Adipose tissue (tissue), 3 donors: Measurements from ENCODE around the gene ATP8B1. TPM values are rescaled to one million over a fixed set of nuclear protein-coding genes. Genes with fewer than 3 reads are reported as not detected.

Source experiments
- H3K27ac ChIP-seq: one replicate; pipeline ENCODE4 v1.5.1; 2013; ENCODE audit warnings: low read depth, low read length
- WGBS, 3 donors: extraction: QIAGEN DNeasy Blood & Tissue Kit; methylation state at CpG; one replicate each; pipeline ENCODE4 v1.1.7; 2013; 5-methylcytosine and 5-hydroxymethylcytosine counted together
- polyA plus RNA-seq, 3 donors: library from polyadenylated mRNA; stranded (reverse); fragments of 200-250 nt; gene quantifications; one replicate each; pipeline ENCODE4 v1.2.3, GENCODE V29; 2013
- donor health status: healthy with polysubstance abuse.
- donor health status: Bipolar disorder and iron deficiency.
- donor health status: healthy.

The ATP8B1 gene
- polyA plus RNA-seq, 3 donors, result 3.1 to 18.2 (median 7.8) TPM

DNA sequence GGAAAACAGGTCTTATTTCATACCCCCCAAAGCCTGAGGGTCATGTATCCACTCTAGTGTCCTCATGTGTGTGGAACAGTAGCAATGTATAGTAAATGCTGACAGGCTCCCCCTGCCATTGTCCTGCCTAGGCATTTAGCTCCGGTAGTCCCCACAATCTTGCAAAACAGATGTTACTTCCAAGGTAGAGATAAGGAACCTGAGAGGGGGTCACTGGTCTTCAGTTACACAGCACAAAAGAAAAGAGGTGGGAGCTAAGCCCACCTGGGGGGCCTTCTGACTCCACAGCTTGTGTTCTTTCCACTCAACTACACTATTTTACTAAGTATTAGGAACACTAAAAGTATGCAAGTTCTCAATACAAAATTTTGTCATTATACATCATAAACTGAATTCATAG lies 199.2 kb downstream of the ATP8B1 start:
- 44 to 86% (median 85%) methylated on average over 1 of the region's 1 CpG for WGBS, 3 donors
- no peak overlapping the region for H3K27ac ChIP-seq

Other genes with a start within 250 kb of the ATP8B1 start
- gene FECH, start 216.6 kb downstream of the ATP8B1 start, polyA plus RNA-seq, result 10 to 100 TPM in 2 of 3 donors, 1 to 10 TPM in 1; 6.2 to 14.5 (median 13.9) TPM
- gene NARS1, start 181.5 kb downstream of the ATP8B1 start, polyA plus RNA-seq, result 10 to 100 TPM; 36.2 to 66.3 (median 53.8) TPM
- gene NEDD4L, start 240.9 kb upstream of the ATP8B1 start, polyA plus RNA-seq, result 10 to 100 TPM; 12.7 to 77.3 (median 23.7) TPM